GM11168 (cell line): ENCODE data around the gene RAB5A.
"Not testable (repeated sequence)": the region's sequence is repeated elsewhere in the genome, so short reads cannot be mapped to it uniquely, and the experiment has no call there.

Source experiments
- in situ Hi-C: fragments of 300-500 bp; cut with MboI; formaldehyde crosslinking; loops from one replicate; pipeline ENCODE4 v1.12.0; 2022; ENCODE audit warnings: low sequenced_read_pairs; ENCODE audit not compliant: unreplicated experiment

Gene RAB5A, protein sequence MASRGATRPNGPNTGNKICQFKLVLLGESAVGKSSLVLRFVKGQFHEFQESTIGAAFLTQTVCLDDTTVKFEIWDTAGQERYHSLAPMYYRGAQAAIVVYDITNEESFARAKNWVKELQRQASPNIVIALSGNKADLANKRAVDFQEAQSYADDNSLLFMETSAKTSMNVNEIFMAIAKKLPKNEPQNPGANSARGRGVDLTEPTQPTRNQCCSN

DNA sequence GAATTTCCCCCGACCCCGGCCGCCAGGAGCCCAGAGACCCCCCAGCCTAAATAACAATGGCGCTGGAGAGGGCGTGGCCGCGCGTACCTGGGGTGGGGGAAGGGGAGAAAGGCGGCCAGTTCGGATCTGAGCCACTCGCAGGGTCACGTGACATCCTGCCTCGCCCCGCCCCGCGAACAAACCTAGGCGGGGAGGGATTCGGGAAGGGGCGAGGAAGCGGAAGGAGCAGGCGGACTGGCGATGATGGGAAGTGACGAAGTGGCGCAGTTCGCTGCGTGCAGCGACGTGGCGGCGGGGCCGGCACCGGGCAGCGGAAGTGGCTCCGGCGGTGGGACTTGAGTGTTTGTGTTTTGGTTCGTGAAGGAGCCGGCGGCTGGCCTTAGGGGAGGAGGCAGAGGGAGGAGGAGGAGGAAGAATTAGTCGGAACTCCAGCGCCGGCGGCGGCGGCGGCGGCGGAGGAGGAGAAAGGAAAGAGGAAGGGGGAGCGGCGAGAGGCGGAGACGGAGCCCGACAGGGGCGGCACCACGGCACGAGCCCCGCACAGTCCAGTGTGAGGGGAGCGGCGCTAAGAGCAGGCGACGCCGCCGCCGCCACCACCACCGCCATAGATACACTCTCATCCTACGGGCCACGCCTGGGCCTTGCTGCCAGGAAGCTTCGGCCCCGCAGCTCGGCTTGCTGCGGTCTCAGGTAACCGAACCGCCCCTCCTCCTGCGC, at the start of gene RAB5A:
RAB5A (plus strand) TSS at position 266 of the 717 bp plus-strand sequence. CDS start 3,802 bp downstream, outside the sequence.
- in situ Hi-C loops: no loop called here

DNA sequence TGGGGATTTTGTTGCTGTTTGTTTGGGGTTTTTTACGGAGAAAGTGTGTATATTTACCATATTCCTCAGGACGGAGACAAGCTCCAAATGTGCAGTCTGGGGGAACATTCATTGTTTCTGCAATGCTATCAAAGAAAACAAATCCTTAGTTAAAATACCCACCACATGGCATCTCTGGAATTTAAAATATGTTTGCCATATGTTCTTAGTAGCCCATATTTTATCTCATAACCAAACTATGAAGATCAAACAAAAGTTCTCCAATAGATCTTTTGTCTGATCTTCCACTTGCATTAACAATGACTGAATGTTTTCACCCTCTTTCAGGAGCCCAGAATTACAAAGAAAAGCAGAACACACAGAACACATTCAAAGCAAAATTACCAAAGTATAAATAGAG, 48.2 kb upstream of the RAB5A start:
- in situ Hi-C loops: no loop called here

DNA sequence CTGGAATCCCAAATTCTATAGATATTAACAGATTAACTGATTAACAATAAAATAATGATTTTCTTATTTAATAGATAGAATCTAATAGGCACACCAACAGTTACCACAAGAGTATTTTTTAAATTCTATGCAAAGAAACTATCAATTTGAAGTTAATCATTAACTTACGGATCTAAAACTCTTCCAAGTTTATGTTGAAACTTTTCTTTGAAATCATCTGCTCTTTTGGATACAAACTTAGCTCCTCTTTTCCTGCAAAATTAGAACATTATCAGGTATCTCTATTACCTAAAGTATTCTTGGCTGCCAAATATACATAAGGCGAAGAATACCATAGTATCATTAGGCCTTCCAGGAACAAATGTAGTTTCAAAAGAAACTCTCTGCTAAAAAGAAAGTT, 47.6 kb upstream of the RAB5A start:
- in situ Hi-C loops: no loop called here

DNA sequence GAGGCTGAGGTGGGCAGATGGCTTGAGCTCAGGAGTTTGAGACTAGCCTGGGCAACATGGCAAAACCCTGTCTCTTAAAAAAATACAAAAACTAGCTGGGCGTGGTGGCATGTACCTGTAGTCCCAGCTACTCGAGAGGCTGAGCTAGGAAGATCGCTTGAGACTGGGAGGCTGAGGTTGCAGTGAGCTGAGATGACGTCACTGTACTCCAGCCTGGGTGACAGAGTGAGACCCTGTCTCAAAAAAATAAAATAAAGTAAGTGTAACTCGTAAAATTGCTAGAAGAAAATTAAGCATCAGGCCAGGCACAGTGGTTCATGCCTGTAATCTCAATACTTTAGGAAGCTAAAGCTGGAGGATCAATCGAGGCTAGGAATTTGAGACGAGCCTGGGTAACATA, 47.1 kb upstream of the RAB5A start:
- in situ Hi-C loops: not testable (repeated sequence)

DNA sequence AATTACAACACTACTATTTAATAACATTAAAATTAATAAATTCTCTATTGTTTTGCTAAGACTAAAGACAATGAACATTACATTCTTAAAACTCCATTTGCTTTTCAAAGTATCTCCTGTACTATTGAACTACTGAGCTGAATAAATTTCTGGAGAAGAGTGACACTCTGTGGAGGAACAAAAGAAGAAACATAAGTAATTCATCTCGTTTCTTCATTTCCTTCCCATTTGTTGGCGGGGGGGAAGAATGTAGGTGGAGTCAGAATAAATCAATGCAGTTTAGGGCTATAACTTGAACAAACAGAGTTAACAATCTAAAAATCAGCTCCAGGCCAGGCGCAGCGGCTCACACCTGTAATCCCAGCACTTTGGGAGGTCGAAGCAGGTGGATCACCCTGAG, 45.6 kb upstream of the RAB5A start:
- in situ Hi-C loops: no loop called here

DNA sequence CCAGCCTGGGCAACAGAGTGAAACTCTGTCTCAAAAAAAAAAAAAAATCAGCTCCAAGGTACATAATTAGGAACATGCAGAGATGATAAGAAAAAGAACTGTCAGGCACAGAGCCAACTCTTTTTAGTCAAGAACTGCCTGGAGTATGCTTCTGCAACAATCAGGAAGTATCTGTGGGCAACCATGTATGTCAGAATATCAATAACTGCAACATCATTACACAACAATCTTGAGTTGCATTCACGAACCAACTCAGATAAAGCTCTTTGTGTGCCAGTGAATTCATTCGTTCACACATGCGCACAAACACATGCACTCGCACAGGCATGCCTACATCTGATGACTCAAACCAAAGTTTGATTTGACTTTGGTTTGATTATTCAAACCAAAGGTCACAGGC, 45.0 kb upstream of the RAB5A start:
- in situ Hi-C loops: no loop called here

DNA sequence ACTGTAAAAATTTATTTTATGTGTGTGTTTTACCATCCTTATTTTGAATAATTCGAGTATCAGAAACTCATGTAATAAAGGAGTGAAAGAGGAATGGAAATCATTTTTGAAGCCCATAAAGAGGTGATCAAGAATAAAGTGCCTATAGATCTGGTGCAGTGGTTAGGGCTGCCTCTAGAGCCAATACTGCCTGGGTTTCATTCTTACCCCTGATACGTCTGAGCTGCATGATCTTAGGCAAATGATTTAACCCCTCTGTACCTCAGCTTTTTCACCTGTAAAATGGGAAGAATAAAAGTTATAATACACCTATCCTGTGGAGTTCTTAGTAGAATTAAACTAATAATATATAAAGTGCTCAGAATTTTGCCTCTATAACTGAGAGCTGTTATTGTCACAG, 43.2 kb upstream of the RAB5A start:
- in situ Hi-C loops: no loop called here

DNA sequence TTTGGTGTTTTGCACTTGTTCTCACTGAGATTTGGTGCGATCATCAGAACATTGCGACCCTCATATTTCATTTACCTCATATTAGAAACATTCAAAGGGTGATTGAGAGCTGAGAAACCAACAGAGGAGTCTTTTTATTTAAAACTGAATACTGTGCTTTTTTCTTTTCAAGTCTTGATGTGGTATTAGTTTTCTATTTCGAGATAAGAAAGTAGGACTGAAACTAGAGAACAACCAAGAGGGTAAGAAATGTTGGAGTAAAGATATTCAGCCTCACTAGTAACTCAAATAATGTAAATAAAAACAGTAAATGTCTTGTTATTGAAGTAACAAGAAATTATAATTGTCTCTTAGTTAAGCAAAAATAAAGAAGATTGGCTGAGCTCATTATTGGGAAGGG, 39.4 kb upstream of the RAB5A start:
- in situ Hi-C loops: no loop called here

DNA sequence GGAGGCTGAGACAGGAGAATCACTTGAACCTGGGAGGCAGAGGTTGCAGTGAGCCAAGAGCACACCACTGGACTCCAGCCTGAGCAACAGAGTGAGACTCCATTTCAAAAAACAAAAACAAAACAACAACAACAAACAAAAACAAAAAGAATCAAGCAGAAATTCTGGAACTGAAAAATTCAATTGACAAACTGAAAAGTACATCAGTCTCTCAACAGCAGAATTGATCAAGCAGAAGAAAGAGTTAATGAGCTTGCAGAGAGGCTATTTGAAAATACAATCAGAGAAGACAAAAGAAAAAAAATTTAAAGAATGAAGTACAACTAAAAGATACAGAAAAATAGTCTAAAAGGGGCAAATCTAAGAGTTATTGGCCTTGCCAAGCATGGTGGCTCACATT, 35.4 kb upstream of the RAB5A start:
- in situ Hi-C loops: no loop called here

DNA sequence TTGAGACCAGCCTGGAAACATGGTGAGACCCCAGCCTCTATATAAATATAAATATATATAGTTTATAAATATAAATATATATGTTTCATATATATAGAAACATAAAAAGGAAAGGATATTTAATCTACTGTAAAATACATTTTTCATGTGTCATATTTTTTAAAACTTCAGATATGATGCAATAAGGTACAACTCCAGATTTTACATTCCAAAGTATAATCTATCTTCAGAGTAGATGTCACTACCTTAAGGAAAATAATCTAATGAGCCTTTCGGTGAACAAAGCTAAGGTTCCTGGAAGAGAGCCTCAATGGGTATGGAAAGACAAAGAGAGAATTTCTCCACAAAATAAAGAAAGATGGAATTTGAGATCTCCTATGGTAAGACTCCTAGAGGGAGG, 29.7 kb upstream of the RAB5A start:
- in situ Hi-C loops: no loop called here

DNA sequence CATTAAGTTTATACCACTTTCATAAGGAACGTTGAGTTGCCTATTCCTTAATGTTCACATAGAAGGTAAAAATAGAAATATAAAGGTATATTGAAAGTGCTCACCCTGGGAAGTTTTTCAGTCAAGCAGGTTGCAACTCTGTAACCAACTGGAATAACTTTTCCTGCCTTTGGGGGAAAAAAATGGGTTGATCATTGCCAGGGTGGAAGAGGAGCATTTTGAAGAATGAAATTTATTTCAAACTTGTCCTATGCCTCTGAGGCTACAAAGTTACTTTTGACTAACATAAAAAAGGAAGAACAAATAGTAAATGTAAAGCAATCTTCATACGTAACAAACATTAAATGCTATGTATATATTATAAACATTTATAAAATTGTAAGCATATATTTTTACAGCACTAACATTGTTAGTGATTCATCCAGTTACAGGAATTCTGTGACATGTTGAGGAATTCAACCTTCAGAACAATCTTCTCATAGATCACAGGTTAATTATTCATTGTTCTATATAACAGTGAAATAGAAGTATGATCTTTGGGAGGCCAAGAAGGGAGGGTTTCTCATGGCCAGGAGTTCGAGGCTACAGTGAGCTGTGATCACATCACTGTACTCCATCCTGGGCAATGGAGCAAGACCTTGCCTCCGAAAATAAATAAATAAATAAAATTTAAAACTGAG, 26.4 kb upstream of the RAB5A start:
- in situ Hi-C loops: no loop called here

DNA sequence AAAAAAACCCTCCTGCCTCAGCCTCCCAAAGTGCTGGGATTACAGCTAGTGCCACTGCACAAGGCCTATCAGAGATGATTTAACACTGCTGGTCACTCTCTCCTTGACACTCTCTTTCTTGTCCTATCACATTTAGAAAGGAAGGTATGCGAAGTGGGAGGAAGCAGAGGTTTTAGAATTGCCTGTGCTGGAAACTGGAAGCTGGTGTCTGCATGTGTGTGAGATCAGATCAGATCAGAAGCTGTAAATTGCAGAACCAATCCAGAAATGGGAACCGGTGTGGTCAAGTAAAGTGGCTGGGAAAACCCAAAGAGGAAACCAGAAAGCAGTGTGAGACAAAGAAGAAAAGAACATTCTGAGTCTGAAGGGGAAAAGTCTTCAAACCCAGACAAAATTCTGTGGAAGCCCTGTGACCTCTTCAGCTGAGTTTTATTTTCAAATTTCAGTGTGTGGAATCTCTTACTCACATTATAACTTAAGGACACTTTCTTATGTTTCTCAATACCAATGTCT, 15.7 kb upstream of the RAB5A start:
- in situ Hi-C loops: no loop called here

DNA sequence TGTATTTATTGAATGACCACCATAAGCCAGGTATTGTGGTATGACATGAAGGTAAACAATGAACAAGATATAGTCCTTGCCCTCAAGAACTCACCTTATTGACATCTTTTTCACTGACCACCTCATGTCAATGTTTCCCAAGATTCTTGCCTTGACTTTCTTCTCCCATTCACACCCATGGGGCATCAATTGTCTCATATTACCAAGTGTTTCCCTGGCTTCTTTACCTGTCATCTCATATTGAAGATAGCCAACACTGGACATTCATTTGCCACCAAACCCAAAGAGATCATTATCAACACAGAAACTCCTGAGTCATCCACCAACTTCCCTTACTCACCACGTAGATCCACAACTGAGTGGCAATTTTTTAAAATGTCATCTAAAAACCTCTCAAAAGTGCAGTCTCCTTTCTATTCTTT, 15.1 kb upstream of the RAB5A start:
- in situ Hi-C loops: no loop called here

DNA sequence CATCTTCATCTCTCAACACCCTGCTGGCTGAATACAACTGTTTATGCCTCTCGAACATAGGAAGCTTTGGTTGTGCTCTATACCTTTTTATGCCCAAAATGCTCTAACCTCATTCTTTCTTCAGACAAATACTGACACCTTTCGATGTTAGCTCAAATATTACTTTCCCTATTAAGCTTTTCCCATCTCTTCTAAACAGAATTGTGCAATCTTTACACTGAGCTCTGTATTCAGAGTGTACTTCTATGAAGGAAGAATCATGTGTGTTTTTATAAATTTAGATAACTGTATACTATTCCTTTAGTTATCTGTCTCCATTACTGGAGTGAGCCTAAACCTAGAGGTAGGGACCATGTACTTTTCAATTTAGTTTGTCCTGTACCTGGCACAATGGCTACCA, 14.5 kb upstream of the RAB5A start:
- in situ Hi-C loops: no loop called here

DNA sequence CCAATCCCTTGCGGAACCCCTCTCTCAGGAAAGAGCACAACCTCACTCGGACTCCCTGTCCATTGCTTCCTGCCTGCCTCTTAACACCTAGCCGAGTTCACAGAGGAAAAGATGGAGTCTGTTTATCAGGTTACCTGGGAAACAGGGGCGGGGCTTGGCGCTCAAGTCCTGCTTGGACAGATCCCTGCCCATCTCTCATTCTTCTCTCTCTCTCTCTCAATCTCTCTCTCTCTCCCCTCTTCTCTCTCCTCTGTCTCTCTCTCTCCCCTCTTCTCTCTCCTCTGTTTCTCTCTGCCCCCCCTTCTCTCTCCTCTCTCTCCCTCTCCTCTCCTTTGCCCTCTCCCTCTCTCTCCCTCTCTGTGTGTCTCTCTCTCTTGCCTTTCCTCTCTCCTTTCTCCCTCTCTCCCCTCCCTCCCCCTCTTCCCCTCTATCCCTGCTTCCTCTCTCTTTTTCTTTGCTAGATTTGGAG, 12.8 kb upstream of the RAB5A start, which contains the start of gene EFHB:
EFHB (minus strand) TSS at position 120 of the 469 bp plus-strand sequence. CDS start 199 bp downstream, outside the sequence.
- in situ Hi-C loops: no loop called here

DNA sequence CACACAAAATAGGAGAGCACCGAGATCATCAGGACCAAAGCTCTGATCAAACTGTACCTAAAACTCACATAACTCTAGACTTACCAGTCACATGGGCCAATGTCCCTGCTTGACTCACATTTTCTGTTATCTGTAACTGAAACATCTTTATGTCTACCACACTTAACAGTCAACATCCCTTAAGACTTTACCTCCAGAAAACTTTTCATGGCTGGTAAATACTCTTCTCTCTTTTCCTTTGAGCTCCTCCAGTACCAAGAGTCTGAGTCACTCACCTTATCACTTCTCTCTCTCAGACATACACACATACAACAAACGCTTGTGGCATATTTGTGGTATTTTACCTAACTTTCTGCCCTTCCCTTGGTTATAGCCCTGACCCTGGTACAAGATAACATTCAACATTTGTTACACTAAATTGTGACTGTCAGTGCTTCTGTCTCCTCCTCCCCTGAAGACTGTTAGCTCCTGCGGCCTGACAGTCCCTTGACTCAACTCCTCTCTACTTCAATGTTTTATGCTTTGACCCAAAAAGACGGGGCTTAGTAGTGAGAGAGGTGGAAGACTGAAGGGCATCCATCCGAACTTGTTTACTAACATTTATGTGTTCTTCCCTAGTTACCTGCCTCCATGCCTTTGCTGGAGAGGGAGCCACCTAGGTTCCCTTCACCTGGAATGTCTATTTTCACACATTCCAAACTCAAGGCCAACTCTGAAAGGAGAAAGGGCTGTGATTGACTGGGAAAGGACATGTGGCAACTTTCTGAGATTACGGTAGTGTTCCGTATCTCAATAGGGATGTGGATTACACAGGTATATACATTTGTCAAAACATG, 9.2 kb upstream of the RAB5A start:
- in situ Hi-C loops: no loop called here

DNA sequence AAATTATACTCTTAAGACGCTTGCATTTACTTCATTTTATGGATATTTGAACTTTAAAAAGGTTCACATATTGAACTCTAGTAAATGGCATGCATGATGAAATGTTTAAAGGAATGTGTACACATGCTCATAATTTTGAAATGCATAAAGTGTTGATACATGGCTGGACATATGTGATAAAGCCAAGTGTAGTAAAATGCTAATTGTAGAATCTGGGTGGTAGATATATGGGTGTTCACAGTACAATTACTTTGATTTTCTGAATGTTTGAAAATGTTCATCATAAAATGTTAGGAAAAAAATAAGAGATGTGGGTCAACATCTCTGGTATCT, 8.6 kb upstream of the RAB5A start:
- in situ Hi-C loops: no loop called here

DNA sequence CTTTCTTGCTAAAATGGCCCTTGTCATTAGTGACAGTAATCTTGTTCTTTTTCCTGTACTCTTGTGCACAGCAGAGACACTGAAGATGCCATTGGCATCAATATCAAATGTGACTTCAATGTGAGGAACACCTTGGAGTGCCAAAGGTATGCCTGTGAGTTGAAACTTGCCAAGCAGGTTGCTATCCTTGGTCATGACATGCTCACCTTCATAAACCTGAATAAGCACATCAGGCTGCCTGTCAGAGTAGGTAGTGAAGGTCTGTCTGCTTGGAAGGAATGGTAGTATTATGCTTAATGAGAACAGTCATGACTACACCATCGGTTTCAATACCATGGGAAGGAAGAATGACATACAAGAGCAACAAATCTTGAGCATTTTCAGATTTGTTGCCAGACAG, 6.3 kb upstream of the RAB5A start:
- in situ Hi-C loops: no loop called here

DNA sequence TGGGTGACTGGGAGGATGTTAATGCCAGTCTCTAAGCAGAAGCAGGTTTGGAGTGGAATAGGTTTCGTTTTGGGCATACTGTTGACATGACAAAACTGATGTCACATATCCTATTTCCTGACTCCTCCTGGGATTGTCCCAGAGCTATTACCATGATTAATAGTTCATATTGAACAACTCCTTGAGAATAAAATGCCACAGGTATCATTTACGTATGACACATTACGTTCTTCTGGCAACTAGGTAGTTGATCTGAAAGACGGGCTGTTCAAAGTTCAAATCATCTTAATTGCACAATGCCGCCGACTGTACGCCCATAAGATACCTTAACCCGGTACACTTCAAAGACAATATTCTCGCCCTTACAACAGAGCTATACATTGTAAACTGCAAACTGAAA, 1.4 kb upstream of the RAB5A start:
- in situ Hi-C loops: no loop called here
